ENCODE results near the gene SMAD6. TPM values are rescaled to one million over a fixed set of nuclear protein-coding genes. Genes with fewer than 3 reads are reported as not detected.
A peak's percentile ranks its signal among the peaks of the same experiment; 100 is the strongest.

Gene SMAD6
- total and polyA plus RNA-seq, 2 of the 4 experiments (the other 2 are of a cell fraction), result 4.8 to 8.5 TPM

DNA sequence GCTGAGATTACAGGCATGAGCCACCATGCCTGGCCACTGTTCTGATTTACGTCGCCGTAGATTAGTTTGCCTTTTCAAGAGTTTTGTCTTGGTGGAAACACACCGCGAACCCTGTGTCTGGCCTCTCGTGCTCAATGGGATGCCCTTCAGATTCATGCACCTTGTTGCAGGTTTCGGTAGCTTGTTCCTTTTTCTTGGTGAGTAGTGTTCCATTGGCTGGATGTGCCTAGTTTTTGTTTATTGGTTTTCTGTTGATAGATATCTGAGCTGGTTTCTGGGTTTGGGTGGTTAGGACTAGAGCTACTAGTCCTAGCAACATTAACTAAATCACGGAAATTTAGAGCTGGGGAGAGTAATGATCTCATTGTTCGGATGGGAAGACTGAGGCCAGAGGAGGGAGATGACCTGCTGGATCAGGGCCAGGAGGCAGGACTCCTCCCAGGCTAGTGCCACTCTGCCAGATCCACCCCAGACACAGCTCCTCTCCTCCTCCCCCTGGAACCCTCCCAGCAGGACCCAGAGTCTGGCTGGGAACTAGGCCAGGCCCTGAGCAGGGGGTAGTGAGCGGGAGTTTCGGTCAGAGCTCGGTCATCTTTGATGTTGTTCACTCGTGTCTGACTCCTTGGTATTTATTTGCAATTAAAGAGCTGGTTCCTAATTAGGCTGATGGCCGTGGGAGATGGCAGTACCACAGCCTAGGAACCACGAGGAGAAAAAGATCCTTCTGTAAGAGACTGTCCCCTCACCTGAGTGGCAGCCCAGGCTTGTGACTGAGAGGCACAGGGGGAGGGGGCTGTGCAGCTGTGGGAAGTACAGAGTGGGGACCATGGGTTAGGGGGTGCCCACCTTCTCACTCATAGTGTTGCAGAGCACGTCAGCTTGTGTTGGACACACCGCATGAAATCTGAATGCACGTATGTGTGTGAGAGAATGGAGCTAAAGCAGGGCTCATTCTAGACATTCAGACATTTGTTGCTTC is 73.4 kb downstream of the SMAD6 start:
- BruUV-seq (replicated peaks), result no TSS peak
- Histone ChIP-seq H4K8ac (ENCODE audit: low read depth in 2 of 2, low read length in 2 of 2) (peak overlapping the region; percentile 26 to 36; a peak in 1 of 4 replicates), H2AK9ac (replicated peaks; ENCODE audit: low read depth, low read length, poor library complexity) (peak overlapping the region; percentile 87), H3K18ac (ENCODE audit: low read depth, low read length) (no peak overlapping the region), H4K5ac (ENCODE audit: low read depth, low read length) (peak overlapping the region; percentile 32; the same call in 1 of the 2 replicates), H3K9ac (ENCODE audit: low read depth, low read length) (no peak overlapping the region), H2AK5ac (ENCODE audit: low read depth, low read length) (peak overlapping the region; percentile 94), H3K4me1 (ENCODE audit: control insufficient read depth, insufficient read depth, low read length) (peaks cover 56% of the 10 kb centered on the region), H3K9me3 (ENCODE audit: control insufficient read depth, insufficient read depth, low read length) (no peaks in the 10 kb centered on the region), H3K4ac (ENCODE audit: low read depth, low read length) (peak overlapping the region; percentile 74), H3K27ac (ENCODE audit: insufficient read depth, low read length) (no peak overlapping the region), H4K20me1 (ENCODE audit: insufficient read depth, low read length) (no peaks in the 10 kb centered on the region), H3K56ac (ENCODE audit: extremely low read depth, insufficient read depth, low read length) (no peak overlapping the region), H3K79me1 (ENCODE audit: low read depth in 1 of 2, low read length in 2 of 2) (peaks cover 28 to 88% of the 10 kb centered on the region in 2 experiments), H4K91ac (ENCODE audit: insufficient read depth, low read depth, low read length) (peak overlapping the region; percentile 82), H3K27me3 (ENCODE audit: control insufficient read depth, insufficient read depth, low read length) (no peaks in the 10 kb centered on the region), H2AFZ (replicated peaks; ENCODE audit: low read length, poor library complexity) (no peak overlapping the region), H3K4me2 (ENCODE audit: low read depth, low read length) (no peak overlapping the region), H3K4me3 (ENCODE audit: insufficient read depth, low read depth, low read length) (no peak overlapping the region), H3K36me3 (ENCODE audit: control insufficient read depth, insufficient read depth, low read length) (no peaks in the 10 kb centered on the region), H2BK5ac (ENCODE audit: low read depth, low read length, poor library complexity, severe bottlenecking) (no peak overlapping the region), H3K23ac (ENCODE audit: low read depth, low read length) (peak overlapping the region; percentile 36; the same call in 1 of the 2 replicates), H2BK15ac (ENCODE audit: low read depth, low read length) (peak overlapping the region; percentile 9; the same call in 1 of the 3 replicates), H3K14ac (replicated peaks; ENCODE audit: low read depth, low read length) (peak overlapping the region; percentile 51; the same call in 1 of the 2 replicates), H3K9me1 (ENCODE audit: insufficient read depth, low read length) (peaks cover 27% of the 10 kb centered on the region), H2BK20ac (ENCODE audit: low read depth, low read length) (peak overlapping the region; percentile 62), H2BK120ac (ENCODE audit: low read depth, low read length) (peak overlapping the region; percentile 51)
- POLR2A ChIA-PET (ENCODE audit: unreplicated experiment), result no interaction called here
- intact Hi-C loops (cut with micrococcal nuclease) (loop anchor here (2.0 kb wide), 2 partner anchors 63 to 73 kb away; partner anchors contain the start of gene SMAD6), dilution Hi-C loops (cut with HindIII; ENCODE audit: low sequenced_read_pairs, unreplicated experiment) (no loop called here), in situ Hi-C loops (cut with MboI; ENCODE audit: low sequenced_read_pairs) (no loop called here)
- ATAC-seq (ENCODE audit: low read depth), result no peak
- CTCF ChIA-PET, result interaction anchor here (0.7 to 1.6 kb wide), 5 partner anchors 12 to 156 kb away, joined by 3 to 8 read pairs (median 4); no protein-coding TSS in a partner anchor
- WGBS, 2 experiments (ENCODE audit: extremely low coverage in 2 of 2, insufficient read length in 1 of 2), result 100% methylated on average over 1 of the region's 18 CpGs; no CpG with 5 or more reads in 1 of the 2 experiments
- DNase-seq, result no peak
- TF ChIP-seq CHD1 (IDR thresholded peaks at IDR 0.05; ENCODE audit: low read depth, low read length) (no peak), RAD21 (IDR thresholded peaks at IDR 0.05; ENCODE audit: low read length) (no peak), MAFK (IDR thresholded peaks at IDR 0.05; ENCODE audit: low read depth, low read length) (no peak), MXI1 (IDR thresholded peaks at IDR 0.05; ENCODE audit: borderline replicate concordance, low read depth, low read length) (no peak), RCOR1 (IDR thresholded peaks at IDR 0.05; ENCODE audit: insufficient replicate concordance, low read length) (no peak), SMC3 (IDR thresholded peaks at IDR 0.05; ENCODE audit: low read depth, low read length) (no peak), NFE2L2 (IDR thresholded peaks at IDR 0.05; ENCODE audit: low read depth, low read length) (no peak), CEBPB (IDR thresholded peaks at IDR 0.05; ENCODE audit: low read depth, low read length) (no peak), FOS (IDR thresholded peaks at IDR 0.05; ENCODE audit: low read depth, low read length) (no peak), BHLHE40 (IDR thresholded peaks at IDR 0.05; ENCODE audit: low read depth, low read length) (no peak)
- TF ChIP-seq, protein P1, sequence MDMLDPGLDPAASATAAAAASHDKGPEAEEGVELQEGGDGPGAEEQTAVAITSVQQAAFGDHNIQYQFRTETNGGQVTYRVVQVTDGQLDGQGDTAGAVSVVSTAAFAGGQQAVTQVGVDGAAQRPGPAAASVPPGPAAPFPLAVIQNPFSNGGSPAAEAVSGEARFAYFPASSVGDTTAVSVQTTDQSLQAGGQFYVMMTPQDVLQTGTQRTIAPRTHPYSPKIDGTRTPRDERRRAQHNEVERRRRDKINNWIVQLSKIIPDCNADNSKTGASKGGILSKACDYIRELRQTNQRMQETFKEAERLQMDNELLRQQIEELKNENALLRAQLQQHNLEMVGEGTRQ (IDR thresholded peaks at IDR 0.05; ENCODE audit: low read depth, low read length), result no peak
- TF ChIP-seq, protein P2, sequence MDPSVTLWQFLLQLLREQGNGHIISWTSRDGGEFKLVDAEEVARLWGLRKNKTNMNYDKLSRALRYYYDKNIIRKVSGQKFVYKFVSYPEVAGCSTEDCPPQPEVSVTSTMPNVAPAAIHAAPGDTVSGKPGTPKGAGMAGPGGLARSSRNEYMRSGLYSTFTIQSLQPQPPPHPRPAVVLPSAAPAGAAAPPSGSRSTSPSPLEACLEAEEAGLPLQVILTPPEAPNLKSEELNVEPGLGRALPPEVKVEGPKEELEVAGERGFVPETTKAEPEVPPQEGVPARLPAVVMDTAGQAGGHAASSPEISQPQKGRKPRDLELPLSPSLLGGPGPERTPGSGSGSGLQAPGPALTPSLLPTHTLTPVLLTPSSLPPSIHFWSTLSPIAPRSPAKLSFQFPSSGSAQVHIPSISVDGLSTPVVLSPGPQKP (IDR thresholded peaks at IDR 0.05; ENCODE audit: borderline replicate concordance, low read depth, low read length), result no peak
- TF ChIP-seq, protein P3, sequence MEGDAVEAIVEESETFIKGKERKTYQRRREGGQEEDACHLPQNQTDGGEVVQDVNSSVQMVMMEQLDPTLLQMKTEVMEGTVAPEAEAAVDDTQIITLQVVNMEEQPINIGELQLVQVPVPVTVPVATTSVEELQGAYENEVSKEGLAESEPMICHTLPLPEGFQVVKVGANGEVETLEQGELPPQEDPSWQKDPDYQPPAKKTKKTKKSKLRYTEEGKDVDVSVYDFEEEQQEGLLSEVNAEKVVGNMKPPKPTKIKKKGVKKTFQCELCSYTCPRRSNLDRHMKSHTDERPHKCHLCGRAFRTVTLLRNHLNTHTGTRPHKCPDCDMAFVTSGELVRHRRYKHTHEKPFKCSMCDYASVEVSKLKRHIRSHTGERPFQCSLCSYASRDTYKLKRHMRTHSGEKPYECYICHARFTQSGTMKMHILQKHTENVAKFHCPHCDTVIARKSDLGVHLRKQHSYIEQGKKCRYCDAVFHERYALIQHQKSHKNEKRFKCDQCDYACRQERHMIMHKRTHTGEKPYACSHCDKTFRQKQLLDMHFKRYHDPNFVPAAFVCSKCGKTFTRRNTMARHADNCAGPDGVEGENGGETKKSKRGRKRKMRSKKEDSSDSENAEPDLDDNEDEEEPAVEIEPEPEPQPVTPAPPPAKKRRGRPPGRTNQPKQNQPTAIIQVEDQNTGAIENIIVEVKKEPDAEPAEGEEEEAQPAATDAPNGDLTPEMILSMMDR (conservative IDR thresholded peaks at IDR 0.05; ENCODE audit: low read depth, low read length), result no peak

Measured in IMR-90 (cell line).